Fibroblast of pulmonary artery (primary cell): ENCODE measurements around the gene ATP23.

Source experiments
- DNase-seq: peaks from one replicate; pipeline ENCODE4 v3.0.0-alpha.2; 2010; ENCODE audit warnings: low read depth
- H3K4me3 ChIP-seq: replicated peaks from 2 replicates; pipeline ENCODE4 v1.5.1; 2011; ENCODE audit warnings: low read depth, mild to moderate bottlenecking, control low read depth, low read length, moderate library complexity
- CTCF ChIP-seq: IDR thresholded peaks from 2 replicates; pipeline ENCODE4 v1.5.1; 2011; ENCODE audit warnings: mild to moderate bottlenecking, control low read depth, low read length, inconsistent platforms; ENCODE audit errors: missing control alignments

Gene ATP23

GRCh38 chr12:57936513-57936883 lies 4.9 kb upstream of the ATP23 start:
- TF ChIP-seq CTCF, result no peak
- peak overlapping the region; percentile 81 for H3K4me3 ChIP-seq
- DNase-seq, result no peak

- no peak overlapping the region for H3K4me3 ChIP-seq
- peak; percentile 8 for DNase-seq
- TF ChIP-seq CTCF, result no peak
Measured at GRCh38 chr12:57939291-57939690, 2.1 kb upstream of the ATP23 start.

GRCh38 chr12:57940052-57940914 lies 1.1 kb upstream of the ATP23 start:
- no peak for TF ChIP-seq CTCF
- peak overlapping the region; percentile 57 for H3K4me3 ChIP-seq

GRCh38 chr12:57940915-57941164 lies 527 bp upstream of the ATP23 start:
- DNase-seq, result no peak
- H3K4me3 ChIP-seq, result peak overlapping the region; percentile 57
- TF ChIP-seq CTCF, result no peak

More at GRCh38 chr12:57940052-57940914, 1.1 kb upstream of the ATP23 start:
- no peak for DNase-seq

GRCh38 chr12:57943438-57944080 lies 2.2 kb downstream of the ATP23 start:
- no peak for DNase-seq
- TF ChIP-seq CTCF, result no peak
- H3K4me3 ChIP-seq, result no peak overlapping the region

GRCh38 chr12:57944313-57945023 lies 3.1 kb downstream of the ATP23 start:
- no peak for DNase-seq
- H3K4me3 ChIP-seq, result no peak overlapping the region
- no peak for TF ChIP-seq CTCF
